Body of pancreas (tissue), 4 donors: ENCODE results near the gene ARSJ. TPM values are rescaled to one million over a fixed set of nuclear protein-coding genes. Genes with fewer than 3 reads are reported as not detected.

Experiments
- ATAC-seq: fragments of 150-250 bp; one replicate; pipeline ENCODE4 v1.9.1; 2016
- DNase-seq, 4 donors: peaks; one replicate each; pipeline ENCODE4 v3.0.0-alpha.2; 2019
- H3K27ac ChIP-seq, 4 donors: fragments of 200-600 bp; sonication (generic); 1 replicate in 3 of 4; 2 replicates in 1 of 4; pipeline versions ENCODE4 v1.5.1 to v1.6.1; 2016 to 2019; ENCODE audit warnings: mild to moderate bottlenecking in 1 of 4, mixed read lengths in 1 of 4, moderate library complexity in 1 of 4
- H3K27me3 ChIP-seq, 2 donors: fragments of 200-600 bp; sonication (generic); one replicate each; pipeline ENCODE4 v1.6.0; 2016; ENCODE audit warnings: mild to moderate bottlenecking in 1 of 2
- H3K36me3 ChIP-seq, 2 donors: fragments of 200-600 bp; sonication (generic); replicated peaks in 1 of 2; 2 replicates each; pipeline ENCODE4 v1.5.1; 2016; ENCODE audit warnings: low read depth in 2 of 2; ENCODE audit not compliant: insufficient read depth in 1 of 2
- H3K4me1 ChIP-seq: fragments of 200-600 bp; sonication (generic); one replicate; pipeline ENCODE4 v1.6.0; 2016
- H3K4me3 ChIP-seq, 2 donors: fragments of 200-600 bp; sonication (generic); 1 replicate in 1 of 2; 2 replicates in 1 of 2; pipeline ENCODE4 v1.5.1; 2016 to 2019
- H3K9me3 ChIP-seq, 3 donors: fragments of 200-600 bp; sonication (generic); 1 replicate in 2 of 3; 2 replicates in 1 of 3; pipeline ENCODE4 v1.5.1; 2016
- POLR2A ChIP-seq, 3 donors: fragments of 450-650 bp; IDR thresholded peaks; one replicate each; pipeline ENCODE4 v1.6.1; 2016; ENCODE audit warnings: antibody characterized with exemption in 3 of 3, mild to moderate bottlenecking in 2 of 3
- WGBS, 2 donors: methylation state at CpG; one replicate each; pipeline ENCODE4 v1.1.5; 2017; 5-methylcytosine and 5-hydroxymethylcytosine counted together
- intact Hi-C: fragments of 100-400 bp; cut with DNase I; formaldehyde crosslinking; loops from one replicate; pipeline ENCODE4 v1.15.1; 2023
- total RNA-seq, 2 donors: library from RNA; depleted of rRNA; stranded (reverse); fragments of >200 nt; gene quantifications; one replicate each; pipeline ENCODE4 v1.1.0, GENCODE V29; 2016
- TF ChIP-seq, protein P1 (sequence below), 7 experiments: fragments of 450-650 bp in 4 of 7; fragments of 200-600 bp in 3 of 7; sonication (generic) in 3 of 7; IDR thresholded peaks; one replicate each; pipeline ENCODE4 v1.5.1; 2016 to 2019; ENCODE audit warnings: antibody characterized with exemption in 7 of 7

The ARSJ gene
- total RNA-seq, 2 donors from 2014 or later = 3.4 to 3.6 TPM

DNA sequence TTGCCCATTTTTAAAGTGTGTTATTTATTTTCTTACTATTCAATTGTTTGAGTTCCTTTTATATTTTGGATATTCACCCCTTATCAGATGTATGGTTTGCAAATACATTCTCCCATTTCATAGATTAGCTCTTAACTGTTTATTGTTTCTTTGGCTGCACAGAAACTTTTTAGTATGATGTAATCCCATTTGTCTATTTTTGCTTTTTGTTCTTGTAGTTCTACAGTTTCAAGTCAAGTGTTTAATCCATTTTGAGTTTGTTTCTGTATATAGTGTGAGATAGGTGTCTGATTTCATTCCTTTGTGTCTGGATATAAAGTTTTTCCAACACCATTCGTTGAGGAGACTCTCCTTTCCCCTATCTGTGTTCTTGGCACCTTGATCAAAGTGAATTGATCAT lies 120.5 kb downstream of the ARSJ start:
- ATAC-seq (no peak), DNase-seq (no peak)
- 31 to 41% methylated on average over 1 of the region's 1 CpG for WGBS, 2 donors
- Histone ChIP-seq H3K27me3 (no peaks in the 10 kb centered on the region), H3K4me3 (no peak overlapping the region), H3K36me3 (no peaks in the 10 kb centered on the region), H3K27ac (no peak overlapping the region), H3K9me3 (no peaks in the 10 kb centered on the region), H3K4me1 (no peaks in the 10 kb centered on the region)
- intact Hi-C loops = no loop called here
- TF ChIP-seq, protein P1, sequence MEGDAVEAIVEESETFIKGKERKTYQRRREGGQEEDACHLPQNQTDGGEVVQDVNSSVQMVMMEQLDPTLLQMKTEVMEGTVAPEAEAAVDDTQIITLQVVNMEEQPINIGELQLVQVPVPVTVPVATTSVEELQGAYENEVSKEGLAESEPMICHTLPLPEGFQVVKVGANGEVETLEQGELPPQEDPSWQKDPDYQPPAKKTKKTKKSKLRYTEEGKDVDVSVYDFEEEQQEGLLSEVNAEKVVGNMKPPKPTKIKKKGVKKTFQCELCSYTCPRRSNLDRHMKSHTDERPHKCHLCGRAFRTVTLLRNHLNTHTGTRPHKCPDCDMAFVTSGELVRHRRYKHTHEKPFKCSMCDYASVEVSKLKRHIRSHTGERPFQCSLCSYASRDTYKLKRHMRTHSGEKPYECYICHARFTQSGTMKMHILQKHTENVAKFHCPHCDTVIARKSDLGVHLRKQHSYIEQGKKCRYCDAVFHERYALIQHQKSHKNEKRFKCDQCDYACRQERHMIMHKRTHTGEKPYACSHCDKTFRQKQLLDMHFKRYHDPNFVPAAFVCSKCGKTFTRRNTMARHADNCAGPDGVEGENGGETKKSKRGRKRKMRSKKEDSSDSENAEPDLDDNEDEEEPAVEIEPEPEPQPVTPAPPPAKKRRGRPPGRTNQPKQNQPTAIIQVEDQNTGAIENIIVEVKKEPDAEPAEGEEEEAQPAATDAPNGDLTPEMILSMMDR (IDR thresholded peaks at IDR 0.05) = no peak
- TF ChIP-seq POLR2A (IDR thresholded peaks at IDR 0.05) = no peak

DNA sequence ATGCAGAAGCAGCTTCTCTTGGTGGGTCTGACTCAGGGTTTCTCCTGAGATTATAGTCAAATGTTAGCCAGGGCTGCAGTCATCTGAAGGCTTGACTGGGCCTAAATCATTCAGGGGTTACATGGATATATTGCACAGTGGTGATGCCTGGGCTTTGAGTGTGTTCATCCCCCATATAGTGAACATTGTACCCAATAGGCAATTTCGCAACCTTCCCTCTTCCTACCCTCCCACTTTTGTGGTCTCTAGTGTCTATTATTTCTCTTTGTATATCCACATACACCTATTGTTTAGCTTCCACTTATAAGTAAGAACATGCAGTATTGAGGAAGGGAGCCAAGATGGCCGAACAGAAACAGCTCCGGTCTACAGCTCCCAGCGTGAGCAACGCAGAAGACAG lies 127.6 kb downstream of the ARSJ start:
- Histone ChIP-seq H3K4me1 (no peaks in the 10 kb centered on the region), H3K27ac (no peak overlapping the region), H3K36me3 (no peaks in the 10 kb centered on the region), H3K9me3 (no peaks in the 10 kb centered on the region), H3K4me3 (no peak overlapping the region), H3K27me3 (no peaks in the 10 kb centered on the region)
- TF ChIP-seq, protein P1 (IDR thresholded peaks at IDR 0.05) = no peak
- TF ChIP-seq POLR2A (IDR thresholded peaks at IDR 0.05) = no peak
- intact Hi-C loops = no loop called here
- no peak for ATAC-seq
- DNase-seq = no peak
- 70 to 90% methylated on average over 5 of the region's 5 CpGs for WGBS, 2 donors

Other genes with a start within 250 kb of the ARSJ start
- gene CAMK2D, start 217.9 kb downstream of the ARSJ start, total RNA-seq = 10 to 100 TPM; 25.7 to 29.3 TPM